SIG-M5 (cell line): ENCODE results near the gene ANKRD9.

Source experiments
- DNase-seq: peaks from one replicate; lab custom pipeline; 2025; lab: John Stamatoyannopoulos, UW

ANKRD9 gene

GRCh38 chr14:102471921-102472790, 37.4 kb downstream of the ANKRD9 start:
- DNase-seq: no peak

- DNase-seq: no peak
Observed at GRCh38 chr14:102469261-102469660, 40.3 kb downstream of the ANKRD9 start.

- no peak for DNase-seq
Observed at GRCh38 chr14:102464846-102465341, 44.7 kb downstream of the ANKRD9 start.

- DNase-seq: no peak
Observed at GRCh38 chr14:102464006-102464405, 45.6 kb downstream of the ANKRD9 start.

GRCh38 chr14:102462391-102462790, 47.2 kb downstream of the ANKRD9 start:
- no peak for DNase-seq

GRCh38 chr14:102461490-102462338, 47.9 kb downstream of the ANKRD9 start:
- no peak for DNase-seq

- no peak for DNase-seq
Observed at GRCh38 chr14:102457509-102457908, 52.1 kb downstream of the ANKRD9 start.

- DNase-seq: no peak
Observed at GRCh38 chr14:102454711-102455110, 54.9 kb downstream of the ANKRD9 start.

- DNase-seq: no peak
Observed at GRCh38 chr14:102452302-102452701, 57.3 kb downstream of the ANKRD9 start.
